ENCODE results near the gene ADGRF5.

ADGRF5 gene, protein sequence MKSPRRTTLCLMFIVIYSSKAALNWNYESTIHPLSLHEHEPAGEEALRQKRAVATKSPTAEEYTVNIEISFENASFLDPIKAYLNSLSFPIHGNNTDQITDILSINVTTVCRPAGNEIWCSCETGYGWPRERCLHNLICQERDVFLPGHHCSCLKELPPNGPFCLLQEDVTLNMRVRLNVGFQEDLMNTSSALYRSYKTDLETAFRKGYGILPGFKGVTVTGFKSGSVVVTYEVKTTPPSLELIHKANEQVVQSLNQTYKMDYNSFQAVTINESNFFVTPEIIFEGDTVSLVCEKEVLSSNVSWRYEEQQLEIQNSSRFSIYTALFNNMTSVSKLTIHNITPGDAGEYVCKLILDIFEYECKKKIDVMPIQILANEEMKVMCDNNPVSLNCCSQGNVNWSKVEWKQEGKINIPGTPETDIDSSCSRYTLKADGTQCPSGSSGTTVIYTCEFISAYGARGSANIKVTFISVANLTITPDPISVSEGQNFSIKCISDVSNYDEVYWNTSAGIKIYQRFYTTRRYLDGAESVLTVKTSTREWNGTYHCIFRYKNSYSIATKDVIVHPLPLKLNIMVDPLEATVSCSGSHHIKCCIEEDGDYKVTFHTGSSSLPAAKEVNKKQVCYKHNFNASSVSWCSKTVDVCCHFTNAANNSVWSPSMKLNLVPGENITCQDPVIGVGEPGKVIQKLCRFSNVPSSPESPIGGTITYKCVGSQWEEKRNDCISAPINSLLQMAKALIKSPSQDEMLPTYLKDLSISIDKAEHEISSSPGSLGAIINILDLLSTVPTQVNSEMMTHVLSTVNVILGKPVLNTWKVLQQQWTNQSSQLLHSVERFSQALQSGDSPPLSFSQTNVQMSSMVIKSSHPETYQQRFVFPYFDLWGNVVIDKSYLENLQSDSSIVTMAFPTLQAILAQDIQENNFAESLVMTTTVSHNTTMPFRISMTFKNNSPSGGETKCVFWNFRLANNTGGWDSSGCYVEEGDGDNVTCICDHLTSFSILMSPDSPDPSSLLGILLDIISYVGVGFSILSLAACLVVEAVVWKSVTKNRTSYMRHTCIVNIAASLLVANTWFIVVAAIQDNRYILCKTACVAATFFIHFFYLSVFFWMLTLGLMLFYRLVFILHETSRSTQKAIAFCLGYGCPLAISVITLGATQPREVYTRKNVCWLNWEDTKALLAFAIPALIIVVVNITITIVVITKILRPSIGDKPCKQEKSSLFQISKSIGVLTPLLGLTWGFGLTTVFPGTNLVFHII (N-terminal part only)

GRCh38 chr6:46921731-46922130, at the start of gene ADGRF5:
Gene ADGRF5, minus strand, starts transcription at chr6:46921938. Its CDS starts 15,176 bp downstream, at chr6:46906762.
- DNase-seq (ENCODE audit: low spot score) = no peak

DNA sequence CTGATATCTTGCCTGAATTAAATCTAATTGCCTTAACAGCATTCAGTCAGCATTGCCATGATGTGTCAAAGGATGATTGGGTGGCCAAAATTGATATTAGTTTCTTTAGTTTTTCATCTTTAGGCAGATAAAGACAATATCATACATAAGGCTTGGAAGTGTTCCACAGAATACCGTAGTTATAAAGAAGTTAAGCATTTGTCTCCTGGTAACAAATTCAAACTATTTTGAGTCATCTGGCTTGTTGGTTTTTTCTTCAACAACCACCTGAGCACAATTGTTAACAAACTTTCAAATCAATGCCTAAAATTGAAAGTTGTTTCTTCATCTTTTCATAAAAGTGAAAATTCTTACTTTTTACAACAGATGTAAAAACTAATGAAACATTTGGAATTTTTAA, 47.5 kb upstream of the ADGRF5 start:
- DNase-seq (ENCODE audit: low spot score) = no peak

DNA sequence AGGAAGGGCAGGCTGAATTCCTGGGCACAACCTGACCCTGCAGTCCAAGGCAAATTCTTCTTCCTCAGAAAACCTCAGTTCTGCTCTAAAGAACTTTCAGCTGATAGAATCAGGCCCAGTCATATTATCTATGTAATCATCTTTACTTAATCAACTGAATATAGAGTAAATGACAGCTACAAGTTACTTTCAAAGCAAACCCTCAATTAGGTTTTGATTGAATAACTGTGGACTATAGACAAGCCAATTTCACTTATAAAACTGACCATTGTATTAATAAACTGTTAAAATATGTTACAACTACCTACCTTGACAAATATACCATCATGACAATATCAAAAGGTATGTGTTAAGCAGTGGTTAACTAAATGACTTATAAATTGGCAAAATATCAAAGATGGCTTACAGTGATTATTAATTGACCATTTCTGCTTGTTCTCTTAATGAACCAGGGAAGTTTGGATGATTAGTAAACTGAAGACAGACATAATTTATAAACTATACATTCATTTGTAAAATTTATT, 46.1 kb upstream of the ADGRF5 start:
- no peak for DNase-seq (ENCODE audit: low spot score)

DNA sequence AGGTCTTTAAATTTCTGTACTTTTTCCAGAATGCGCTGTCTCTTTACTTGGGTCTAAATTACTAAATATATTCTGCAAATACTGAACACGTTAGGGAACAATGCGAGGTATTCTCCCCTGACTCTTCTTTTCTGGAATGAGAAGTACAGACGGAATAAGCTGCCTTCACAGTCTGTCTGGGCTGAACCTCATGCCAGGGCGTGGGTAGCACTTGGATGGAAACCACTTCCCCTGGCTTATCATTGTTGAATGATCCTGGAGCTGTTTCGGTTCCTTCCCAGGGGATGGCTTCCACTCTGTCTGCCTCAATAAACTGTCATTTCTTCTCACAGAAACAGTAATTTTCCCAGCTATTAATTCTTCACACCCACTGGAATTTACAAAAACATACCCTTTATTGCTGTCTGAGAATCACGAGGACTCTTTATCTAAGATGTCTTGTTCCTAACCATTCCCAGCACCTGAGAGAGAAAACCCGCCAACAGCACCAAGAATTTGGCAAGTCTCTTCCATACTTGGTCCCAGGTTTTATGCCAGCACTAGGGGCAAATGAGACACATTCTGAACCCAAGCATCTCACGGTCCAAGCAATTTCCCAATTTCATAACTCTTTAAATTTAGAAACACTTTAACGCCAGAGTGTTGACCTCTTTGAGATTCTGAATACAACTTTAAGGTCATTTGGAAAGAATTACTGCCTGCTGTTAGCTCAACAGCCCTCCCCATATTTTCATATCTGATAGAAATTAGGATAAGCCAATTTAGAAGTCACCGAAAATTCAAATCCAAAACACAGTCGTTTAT, 43.2 kb upstream of the ADGRF5 start:
- peak; percentile 67 for DNase-seq (ENCODE audit: low spot score)

DNA sequence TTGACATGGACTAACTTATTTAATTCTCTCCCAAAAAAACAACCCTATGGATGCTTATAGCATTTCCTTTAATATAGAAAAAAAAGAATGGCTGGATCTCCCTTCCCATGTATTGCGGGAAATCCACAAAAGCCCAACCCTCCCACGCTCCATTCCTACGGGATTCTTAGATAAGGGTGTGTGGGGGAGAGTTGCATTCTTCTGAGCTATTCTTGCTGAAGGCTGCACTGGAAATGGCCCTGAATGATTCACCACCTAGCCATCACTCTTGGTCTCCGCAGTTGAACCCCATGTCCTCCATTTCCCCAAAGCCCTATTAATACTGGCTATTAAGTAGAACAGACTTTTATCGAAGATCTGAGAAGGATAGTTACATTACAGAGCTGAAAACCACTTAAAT, 41.9 kb upstream of the ADGRF5 start:
- DNase-seq (ENCODE audit: low spot score) = peak; percentile 22

DNA sequence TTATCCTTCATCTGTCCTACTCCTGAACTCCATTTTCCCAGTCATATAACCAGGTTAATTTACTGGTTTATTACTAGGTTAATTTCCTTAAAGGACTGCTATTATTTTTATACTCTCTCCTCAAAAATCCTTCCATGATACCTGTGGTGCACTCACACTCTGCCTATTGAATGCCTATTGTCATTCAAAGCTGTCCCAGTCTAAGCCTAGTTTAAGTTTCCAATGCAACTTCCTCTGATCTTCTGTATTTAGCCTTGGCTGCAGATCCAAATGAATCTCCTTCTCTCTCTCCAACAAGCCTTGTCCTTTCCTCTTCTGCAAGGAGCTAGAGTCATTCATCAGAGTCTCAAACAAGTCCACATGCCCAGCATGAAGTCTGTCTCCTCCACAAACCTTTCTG, 41.3 kb upstream of the ADGRF5 start:
- DNase-seq (ENCODE audit: low spot score) = no peak

DNA sequence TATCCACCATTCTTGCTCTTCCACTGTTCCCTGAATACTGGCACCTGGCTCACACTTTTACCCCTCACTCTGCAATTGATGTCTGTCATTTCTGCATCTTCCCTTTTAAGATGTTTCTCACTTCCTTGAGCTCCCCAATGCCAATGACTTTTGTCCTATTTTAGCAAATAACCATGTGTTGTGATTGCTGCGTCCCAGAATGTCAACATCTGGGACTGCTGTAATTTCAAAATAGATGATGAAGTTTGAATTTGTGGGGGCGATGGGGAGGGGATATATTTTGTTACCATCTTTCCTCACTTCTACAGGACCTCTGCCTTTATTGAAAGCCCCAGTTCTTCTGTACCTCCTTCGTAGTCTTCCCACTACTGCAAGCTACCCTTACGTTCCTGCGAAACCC, 40.0 kb upstream of the ADGRF5 start:
- no peak for DNase-seq (ENCODE audit: low spot score)

DNA sequence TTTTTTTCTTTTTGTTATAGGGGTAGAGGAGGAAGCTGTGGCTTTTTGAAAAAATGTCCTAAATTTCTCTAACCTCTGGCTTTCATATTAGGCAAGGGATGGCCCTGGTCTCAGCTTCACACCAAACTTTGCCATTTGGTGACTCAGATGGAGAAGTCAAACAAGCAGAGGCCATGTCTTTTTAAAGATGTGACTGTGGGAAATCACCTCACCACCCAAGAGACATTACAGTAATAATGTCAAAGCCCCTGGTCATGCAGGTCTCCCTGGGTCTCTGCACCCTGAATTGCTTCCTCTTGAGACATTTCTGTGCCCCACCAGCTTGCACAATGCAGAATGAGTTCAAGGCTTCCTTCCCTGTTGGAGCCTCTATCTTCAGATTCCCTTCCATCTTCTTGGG, 39.5 kb upstream of the ADGRF5 start:
- no peak for DNase-seq (ENCODE audit: low spot score)

DNA sequence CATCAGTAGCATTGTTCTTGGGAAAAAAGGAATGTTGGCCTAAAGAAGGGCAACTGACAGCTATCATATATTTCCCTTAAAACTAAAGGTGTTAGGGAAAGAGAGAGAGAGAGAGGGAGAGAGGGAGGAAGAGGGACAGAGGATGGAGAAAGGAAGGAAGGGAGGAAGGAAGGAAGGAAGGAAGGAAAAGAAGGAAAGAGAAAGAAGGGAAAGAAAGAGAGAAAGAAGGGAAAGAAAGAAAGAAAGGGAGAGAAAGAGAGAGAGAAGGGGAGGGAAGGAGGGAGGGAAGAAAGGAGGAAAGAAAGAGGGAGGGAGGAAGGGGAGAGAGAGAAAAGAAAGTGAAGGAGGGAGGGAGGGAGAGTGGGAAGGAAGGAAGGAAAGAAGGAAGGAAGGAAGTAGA, 37.7 kb upstream of the ADGRF5 start:
- DNase-seq (ENCODE audit: low spot score) = no peak

DNA sequence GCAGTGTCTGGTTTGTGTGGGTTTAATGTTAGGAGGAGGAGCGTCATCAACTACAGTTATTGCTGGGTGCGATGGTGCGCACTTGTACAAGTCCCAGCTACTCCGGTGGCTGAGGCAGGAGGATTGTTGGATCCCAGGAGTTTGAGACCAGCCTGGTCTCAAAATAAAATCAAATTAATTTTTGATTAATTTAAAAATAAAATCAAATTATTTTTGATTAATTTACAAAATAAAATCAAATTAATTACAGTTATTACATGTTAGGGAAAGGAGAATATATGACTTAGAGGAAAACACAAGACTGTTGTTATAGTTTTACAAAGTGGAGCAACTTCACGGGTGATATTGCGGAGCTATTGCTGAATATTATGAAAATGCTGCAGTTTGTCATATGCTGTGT, 34.7 kb upstream of the ADGRF5 start:
- no peak for DNase-seq (ENCODE audit: low spot score)

DNA sequence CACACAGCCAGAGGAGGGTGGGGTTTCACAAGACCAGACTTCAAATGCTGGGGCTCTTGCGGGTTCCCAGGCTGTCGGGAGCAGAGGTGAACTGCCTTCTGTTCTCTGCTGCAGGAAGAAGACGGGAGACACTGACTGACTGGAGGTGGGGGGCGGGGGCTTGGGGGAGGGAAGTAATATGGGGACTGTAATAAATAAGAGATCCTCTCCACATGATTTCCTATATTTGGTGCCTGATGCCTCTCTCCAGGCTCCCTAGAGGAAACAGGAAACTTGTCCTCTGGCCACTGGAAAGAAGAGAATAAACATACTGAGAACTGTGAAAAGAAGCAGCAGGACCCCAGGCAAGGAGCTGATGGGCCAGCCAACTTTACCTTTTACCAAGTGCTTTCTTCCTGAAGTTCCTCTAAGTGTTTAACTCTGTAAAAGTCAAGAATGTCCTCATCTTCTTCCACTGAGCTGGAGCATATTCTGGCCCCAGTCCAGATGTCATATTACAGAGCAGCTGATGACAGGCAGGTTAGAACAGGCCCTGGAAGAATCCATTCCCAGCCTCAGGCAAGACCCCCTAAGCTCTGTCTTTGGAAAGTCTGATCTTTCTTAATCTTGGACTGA, 33.2 kb upstream of the ADGRF5 start:
- DNase-seq (ENCODE audit: low spot score) = no peak

DNA sequence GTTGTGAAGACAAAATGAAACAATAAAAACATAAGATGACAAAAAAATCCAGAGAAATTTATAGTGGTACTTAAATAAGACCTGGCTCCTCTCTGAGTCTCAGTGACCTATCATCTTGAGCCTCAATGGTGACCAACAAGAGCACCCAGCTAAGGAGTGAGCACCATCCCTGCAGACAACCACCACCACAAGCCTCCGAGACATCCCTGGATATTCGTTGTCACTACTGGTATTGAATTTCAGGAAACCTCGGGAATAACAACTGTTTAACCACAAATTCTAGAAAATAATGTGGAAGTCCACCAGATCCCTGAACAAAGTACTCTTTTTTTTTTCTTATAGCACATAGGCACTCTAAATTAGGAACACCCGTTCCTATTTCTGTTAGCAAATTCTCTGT, 32.2 kb upstream of the ADGRF5 start:
- no peak for DNase-seq (ENCODE audit: low spot score)

DNA sequence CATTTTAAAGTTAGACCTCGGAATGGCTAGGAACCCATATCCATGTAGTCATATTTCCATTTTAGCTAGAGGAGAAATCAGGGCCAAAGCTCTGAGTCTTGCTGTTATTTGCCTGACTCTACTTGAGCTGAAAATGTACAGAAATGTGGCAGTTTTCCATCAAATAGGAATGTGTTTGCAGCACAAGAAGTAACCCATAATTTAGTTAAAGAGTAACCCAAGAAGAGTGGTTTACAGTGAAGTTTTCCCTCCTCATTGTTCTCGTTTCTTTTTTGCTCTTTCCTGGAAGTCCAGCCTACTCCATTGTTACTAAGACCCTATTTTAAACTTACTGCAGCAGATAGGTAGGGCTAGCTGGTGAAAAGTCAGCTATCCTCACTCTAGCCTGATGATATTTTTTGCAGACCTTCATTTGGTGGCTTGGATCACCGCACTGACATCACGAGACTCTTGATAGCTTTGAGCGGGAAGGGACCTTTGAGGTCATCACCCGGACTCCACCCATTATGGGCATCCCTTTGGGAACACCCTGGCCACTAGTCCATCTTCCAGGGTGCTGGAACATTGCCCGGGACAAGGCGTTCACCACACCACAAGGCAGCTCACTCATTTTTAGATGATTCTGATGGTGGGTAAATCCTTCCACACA, 28.0 kb upstream of the ADGRF5 start:
- no peak for DNase-seq (ENCODE audit: low spot score)

GRCh38 chr6:46948699-46949098, 27.0 kb upstream of the ADGRF5 start:
- no peak for DNase-seq (ENCODE audit: low spot score)

DNA sequence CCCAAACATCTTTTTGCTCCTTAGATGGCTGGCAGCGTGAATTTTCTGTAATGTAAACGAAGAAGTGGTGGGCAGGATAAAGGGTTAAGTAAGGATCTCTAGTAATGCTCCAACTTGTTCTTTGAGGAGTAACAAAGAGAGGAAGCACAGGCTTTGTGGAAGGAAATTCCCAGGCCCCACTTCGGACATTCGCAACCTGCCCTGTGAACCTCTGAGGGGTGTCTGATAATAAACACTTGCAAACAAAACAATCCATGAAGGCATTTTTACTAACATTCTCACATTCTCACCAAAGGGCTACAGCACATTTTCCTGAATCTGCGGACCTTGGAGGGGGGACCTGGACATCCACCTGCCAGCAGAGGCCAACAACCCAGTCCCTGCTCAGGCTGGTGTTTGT, 25.8 kb upstream of the ADGRF5 start:
- no peak for DNase-seq (ENCODE audit: low spot score)

DNA sequence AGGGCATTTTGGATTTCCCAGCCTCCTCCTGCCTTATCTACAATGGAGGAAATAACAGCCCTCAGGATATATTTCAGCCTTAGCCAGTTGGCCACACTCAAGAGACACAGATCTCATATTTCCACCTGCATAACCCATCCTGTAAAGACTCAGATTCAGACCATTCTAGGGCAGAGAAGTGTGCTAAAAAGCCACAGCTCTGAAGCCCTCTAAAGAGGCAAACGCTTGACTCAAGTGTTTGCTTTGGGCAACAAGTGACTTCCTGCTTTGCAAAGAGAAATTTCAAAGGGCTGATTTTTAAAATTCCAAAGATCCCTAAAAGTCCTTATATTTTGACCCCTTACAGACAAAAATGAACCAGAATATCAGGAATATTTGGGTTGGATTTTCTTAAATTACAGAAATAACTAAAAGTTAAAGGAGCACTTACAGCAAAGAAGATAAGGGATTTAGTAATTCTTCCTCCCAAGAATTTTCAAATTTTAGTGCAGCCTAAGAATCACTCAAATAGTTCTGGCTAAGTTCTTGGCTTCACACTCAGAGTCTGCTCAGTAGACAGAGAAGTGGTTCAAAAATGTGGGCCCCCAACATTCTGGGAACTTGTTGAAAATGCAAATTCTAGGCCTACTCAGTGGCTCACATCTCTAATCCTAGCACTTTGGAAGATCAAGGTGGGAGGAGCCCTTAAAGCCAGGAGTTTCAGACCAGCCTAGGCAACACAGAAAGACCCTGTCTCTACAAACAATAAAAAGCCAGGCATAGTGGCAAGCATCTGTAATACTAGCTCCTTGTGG, 18.9 kb upstream of the ADGRF5 start:
- DNase-seq (ENCODE audit: low spot score) = no peak

- no peak for DNase-seq (ENCODE audit: low spot score)
Observed at GRCh38 chr6:46937642-46938041, 15.9 kb upstream of the ADGRF5 start.

GRCh38 chr6:46935687-46936086, 13.9 kb upstream of the ADGRF5 start:
- no peak for DNase-seq (ENCODE audit: low spot score)

DNA sequence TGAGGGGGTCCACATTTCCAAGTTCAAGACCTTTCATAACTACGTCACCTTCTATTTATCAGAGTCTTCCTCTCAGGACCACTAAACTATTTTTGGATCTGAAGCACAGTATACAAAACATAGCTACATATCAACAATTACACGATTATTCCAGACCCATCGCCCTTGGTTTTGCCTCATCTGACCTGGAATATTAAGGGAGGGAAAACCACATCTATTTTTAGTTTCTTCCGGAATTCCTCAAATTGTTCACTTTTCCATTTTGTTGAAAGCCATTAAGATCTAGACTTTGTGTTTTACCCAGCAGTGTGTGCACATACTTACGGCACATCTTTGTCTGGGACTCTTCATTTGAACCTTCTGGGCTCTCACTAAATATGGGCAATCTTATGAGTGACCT, 12.0 kb upstream of the ADGRF5 start:
- no peak for DNase-seq (ENCODE audit: low spot score)

Measured in COLO829 (cell line).